Fibroblast of skin of back (primary cell): ENCODE measurements around the gene LUZP2. TPM values are rescaled to one million over a fixed set of nuclear protein-coding genes. Genes with fewer than 3 reads are reported as not detected.
A peak's percentile ranks its signal among the peaks of the same experiment; 100 is the strongest.

Experiments used
- DNase-seq: peaks from one replicate; pipeline ENCODE4 v3.0.0-alpha.2; 2013
- polyA plus RNA-seq, 2 experiments: library from polyadenylated mRNA; unstranded; fragments of 120-200 nt; gene quantifications; one replicate each; pipeline ENCODE4 v1.2.1, GENCODE V29; 2013; ENCODE audit not compliant: insufficient read length in 2 of 2

Gene LUZP2
- polyA plus RNA-seq (2013, experiment 1 of 2; ENCODE audit: insufficient read length), result 3.2 TPM
- polyA plus RNA-seq (2013, experiment 2 of 2; ENCODE audit: insufficient read length), result 5.5 TPM

DNA sequence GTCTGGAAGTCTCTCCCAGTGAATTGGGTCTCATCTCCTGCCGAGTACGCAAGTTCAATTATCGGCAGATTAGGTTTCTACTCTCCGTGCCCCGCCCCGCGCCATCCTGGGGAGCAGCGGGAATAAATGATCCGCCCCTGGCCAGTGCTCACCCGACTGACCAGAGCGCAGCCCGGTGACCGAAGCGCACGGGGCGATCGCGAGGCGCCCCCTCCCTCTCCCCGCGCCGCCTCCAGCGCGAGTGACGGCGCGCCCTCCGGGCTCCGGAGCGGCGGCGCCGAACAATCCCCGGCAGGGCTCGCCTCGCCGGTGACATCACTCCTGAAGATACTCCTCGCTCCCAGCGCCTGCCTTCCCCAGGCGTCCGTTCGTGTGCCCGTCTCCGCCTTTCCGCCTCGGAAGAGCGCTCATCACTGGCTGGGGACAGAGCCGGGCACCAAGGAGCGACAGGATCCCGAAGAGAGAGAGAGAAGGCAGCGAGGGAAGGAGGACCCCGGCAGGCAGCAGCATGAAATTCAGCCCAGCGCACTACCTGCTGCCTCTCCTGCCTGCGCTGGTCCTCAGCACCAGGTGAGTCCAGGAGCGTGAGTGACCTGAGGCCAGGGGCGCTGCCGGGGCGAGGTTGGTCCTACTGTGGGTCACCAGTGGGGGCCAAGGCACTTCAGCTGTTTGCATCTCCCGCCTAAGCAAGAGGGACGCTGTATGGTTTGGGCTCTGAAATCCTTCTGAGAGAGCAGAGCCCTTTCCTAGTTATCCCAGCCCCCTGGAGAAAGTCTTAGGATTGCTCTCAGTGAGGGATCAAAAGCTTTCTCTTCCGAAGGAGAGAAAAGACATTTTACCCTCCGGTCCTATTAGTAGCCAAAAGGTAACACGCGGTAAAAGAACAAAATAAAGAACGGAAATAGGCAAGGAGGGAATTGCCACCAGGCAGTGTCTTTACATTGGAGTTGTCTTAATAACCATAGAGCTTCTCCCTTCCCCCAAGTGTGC, at the start of gene LUZP2:
Gene LUZP2 (plus strand): TSS at position 318 of the 990 bp plus-strand sequence.
- peak; percentile 73 for DNase-seq

DNA sequence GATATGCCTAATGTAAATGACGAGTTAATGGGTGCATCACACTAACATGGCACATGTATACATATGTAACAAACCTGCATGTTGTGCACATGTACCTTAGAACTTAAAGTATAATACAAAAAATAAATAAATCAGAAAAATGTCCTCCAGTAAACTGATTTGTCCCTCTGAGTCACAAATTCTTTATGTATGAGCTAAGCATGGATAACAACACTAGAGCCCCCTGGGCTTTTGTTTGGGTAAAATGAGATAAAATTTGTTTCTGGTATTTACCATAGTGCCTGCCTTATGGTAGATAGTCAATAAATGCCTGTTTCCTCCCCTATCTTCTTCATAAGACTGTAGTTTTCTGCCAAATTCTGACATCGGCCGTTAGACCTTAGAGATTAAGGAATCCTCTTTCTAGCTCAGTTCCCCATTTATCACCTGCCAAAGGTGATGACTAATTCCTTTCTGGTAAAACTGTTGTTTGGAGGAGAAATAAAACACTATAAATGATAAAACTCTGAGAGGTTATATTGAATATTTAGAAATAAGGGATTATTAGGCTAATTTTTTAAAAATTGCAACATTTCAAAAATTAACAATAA, 43.6 kb upstream of the LUZP2 start:
- peak; percentile 3 for DNase-seq

DNA sequence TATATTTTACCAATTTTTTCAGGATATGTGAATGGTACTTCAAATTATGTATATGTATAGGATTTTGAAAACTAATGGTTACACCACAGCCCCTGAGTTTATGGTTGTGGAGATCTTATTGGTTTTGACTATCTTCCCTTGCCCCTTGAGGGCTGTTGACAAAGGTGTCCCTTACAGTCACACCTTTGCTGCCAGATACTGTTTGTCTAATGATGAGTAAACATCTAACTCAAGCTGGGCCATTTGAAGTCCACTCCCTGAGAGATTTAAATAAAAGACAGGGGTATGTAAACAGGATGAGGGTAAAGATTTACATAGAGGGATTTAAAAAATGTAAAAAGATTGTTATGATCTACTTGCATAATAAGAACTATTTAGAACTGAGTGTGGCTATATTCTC, 38.9 kb upstream of the LUZP2 start:
- DNase-seq, result no peak

DNA sequence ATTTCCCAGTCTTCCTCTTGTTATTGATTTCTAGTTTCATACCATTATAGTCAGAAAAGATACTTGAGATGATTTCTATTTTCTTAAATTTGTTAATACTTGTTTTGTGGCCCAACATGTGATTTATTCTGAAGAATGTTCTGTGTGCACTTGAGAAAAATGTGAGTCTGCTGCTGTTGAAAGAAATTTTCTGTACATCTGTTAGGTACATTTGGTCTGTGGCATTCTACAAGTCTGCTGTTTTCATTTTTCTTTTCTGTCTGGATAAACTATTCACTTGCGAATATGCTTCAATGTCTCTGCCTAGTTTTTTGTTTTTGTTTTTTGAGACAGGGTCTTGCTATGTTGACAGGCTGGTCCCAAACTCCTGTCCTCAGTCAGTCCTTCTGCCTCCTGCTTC, 26.4 kb upstream of the LUZP2 start:
- DNase-seq, result no peak

DNA sequence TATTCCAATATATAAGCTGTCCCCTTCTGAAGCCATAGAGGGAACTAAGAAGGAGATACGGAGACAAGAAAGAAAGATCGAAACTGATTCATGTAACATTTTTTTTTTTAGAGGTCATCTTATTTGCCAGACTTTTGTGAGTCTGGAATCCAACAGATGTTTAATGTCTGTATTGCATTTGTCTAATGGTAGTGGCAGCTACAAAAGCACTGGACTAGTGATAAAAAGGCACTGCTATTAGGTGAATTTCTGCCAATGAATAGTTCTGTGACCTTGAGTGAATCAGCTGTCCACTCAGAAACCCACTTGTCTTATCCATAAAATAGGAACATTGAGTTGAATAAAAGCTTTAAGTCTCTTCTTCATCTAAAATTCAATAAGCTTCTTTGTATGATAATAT, 25.8 kb upstream of the LUZP2 start:
- DNase-seq, result no peak

DNA sequence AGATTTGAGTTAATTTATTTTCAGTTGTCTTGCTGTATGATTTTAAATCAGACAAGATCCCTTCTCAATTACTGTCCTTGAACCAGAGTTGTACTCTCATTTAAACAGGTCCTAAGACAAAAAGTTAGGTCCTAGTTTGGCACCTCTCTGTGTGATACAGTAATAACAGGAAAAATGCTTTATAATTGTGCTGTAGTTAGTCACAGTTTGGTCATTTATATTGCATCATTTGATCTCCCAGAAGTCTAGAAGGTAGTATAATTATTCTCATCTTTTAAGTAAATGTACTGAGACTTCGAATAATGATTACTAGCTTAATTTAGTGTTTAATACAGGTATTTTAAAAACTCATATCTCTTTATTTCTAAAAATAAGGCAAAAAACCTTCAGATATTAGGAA, 18.1 kb upstream of the LUZP2 start:
- DNase-seq, result no peak

DNA sequence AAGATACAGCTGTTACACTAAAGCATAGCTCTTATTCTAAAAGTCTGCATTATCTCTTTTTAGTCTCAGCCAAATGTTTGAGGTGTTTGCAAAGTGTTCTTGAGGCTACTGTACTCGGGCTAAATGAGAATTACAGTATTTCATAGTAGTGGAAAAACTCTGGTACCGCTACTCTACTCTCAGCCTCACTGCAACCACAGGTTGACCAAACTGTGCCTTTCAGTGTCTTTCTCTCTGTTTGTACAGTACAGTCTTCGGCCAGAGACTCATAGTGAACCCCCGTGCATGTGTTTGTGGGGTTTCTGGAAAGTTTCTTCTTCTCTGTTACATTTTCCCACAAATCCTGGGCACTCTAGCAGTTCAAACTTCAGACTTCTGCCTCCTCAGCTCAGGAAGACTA, 7.4 kb upstream of the LUZP2 start:
- no peak for DNase-seq

DNA sequence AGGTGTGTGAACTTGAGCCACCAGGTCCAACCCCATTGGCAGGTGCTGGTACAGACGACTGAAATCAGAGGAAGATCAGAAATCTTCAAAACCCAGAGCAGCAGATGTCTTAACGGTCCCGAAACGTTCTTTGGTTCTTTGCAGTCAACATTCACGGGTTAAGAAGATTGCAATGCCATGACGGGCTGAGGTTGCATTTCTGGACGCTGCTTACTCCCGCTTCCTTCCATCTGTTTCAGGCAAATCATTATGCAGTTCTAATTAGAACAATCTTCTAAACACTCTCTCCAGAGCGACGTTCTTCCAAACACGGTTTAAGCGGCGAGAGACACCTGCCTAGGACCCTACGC, 492 bp upstream of the LUZP2 start:
- DNase-seq, result no peak

GRCh38 chr11:24497831-24498230, 978 bp downstream of the LUZP2 start:
- DNase-seq, result no peak

- no peak for DNase-seq
These were observed 5.6 kb downstream of the LUZP2 start for GRCh38 chr11:24502425-24502824.

- DNase-seq, result peak; percentile 20
These were observed 12.3 kb downstream of the LUZP2 start for GRCh38 chr11:24509114-24509513.

GRCh38 chr11:24511511-24511910, 14.7 kb downstream of the LUZP2 start:
- DNase-seq, result peak; percentile 19

GRCh38 chr11:24513479-24514218, 16.8 kb downstream of the LUZP2 start:
- DNase-seq, result peak; percentile 14

GRCh38 chr11:24514219-24514594, 17.4 kb downstream of the LUZP2 start:
- no peak for DNase-seq

- no peak for DNase-seq
These were observed 18.8 kb downstream of the LUZP2 start for GRCh38 chr11:24515632-24516031.

DNA sequence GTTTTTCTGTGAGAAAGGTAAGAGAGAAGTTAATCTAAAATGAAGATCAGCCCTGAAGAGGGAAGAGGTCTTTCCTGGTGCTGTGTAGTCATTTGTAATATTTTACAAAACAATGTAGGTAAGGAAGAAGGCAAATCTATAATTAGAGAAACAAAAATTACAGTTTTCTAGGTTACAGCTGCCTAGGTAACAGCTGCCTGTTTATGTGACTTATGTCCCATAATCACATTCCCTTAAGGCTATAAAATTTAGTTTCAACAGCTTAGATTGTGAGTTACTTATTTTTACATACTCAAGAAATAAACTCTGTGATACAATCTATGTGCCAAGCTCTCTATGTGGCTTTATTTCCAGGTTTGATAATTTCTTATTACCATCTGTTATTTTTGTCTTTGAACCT, 19.8 kb downstream of the LUZP2 start:
- DNase-seq, result no peak

DNA sequence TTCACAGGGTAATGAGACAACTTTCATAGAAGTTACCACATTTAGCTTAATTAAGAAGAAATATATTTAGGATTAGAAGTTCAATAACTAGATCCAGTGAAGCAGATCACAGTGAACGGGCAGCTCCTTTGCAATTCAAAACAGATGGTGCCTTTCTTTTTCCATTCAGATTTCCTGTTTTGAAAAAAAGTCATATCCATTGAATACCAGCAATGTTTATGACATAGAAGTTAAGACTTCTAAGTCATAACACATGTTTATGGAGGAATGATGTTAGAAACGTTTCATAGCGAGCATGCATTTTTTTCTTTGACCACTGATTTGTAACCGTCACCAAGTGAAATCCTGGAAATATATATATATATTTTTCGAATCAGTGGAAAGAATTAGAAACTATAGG, 24.7 kb downstream of the LUZP2 start:
- peak; percentile 42 for DNase-seq

- DNase-seq, result no peak
These were observed 27.3 kb downstream of the LUZP2 start for GRCh38 chr11:24524156-24524555.

DNA sequence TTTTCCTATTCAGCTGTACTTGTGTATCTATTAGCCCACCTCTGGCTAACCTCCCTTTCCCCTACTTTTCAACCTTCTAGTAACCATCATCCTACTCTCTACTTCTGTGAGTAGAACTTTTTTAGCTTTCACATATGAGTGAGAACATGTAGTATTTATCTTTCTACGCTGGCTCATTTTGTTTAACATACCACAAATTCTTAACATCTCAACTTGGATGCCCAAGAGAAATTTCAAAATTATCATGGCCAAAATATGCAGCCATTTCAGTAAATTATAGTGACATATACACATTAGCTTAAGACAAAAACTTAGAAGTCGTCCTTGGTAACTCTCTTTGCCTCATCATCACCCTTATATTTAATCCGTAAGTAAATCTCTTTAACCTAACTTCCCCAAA, 34.7 kb downstream of the LUZP2 start:
- peak; percentile 83 for DNase-seq

- DNase-seq, result no peak
These were observed 46.9 kb downstream of the LUZP2 start for GRCh38 chr11:24543771-24544170.

DNA sequence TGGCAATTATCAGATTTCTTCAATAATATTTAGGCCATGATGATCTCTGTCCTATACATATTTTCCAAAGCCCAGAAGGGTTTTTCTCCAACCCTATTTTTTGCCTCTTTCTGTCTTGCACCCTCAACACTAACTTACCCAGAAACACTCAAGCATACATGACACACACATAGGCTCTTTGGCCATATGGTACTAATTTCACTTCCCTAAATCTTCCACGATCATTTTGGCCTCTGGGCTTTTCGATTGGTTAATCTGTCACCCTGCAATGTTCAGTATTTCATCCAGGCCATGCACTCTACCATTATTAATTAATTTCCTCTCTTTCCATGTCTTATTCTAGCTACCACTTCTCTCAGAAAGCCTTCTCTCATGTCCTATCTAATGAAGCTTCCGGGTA, 59.8 kb downstream of the LUZP2 start:
- DNase-seq, result no peak

GRCh38 chr11:24559315-24559714, 62.5 kb downstream of the LUZP2 start:
- DNase-seq, result no peak

DNA sequence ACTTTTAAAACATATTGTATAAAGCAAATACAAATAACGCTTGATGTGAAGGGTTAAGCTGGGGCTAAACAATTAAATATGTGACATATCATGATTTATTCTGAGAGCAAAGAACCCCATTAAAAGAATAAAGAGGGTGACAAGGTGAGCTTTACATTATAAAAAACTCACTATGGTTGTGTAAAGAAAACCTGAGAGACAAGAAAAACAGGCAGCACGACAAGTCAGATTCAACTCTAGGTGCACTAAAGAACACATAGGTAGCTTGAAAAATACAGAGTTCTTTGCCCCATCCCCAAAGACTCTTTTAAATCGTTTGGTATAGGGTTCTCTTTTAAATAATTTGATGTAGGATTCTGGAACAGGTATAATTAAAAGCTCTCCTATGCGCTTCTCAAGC, 63.5 kb downstream of the LUZP2 start:
- DNase-seq, result no peak
